Prostate gland (tissue), 2 donors: ENCODE results near the gene L3MBTL4. TPM values are rescaled to one million over a fixed set of nuclear protein-coding genes. Genes with fewer than 3 reads are reported as not detected.

Experiments
- DNase-seq: peaks from one replicate; pipeline ENCODE4 v3.0.0-alpha.2; 2019; ENCODE audit warnings: low spot score
- H3K27ac ChIP-seq, 2 donors: fragments of 200-600 bp; sonication (generic); 2 replicates each; pipeline ENCODE4 v1.5.1; 2017 to 2019
- H3K27me3 ChIP-seq: fragments of 200-600 bp; sonication (generic); replicated peaks from 2 replicates; pipeline ENCODE4 v1.5.1; 2019; ENCODE audit not compliant: insufficient read depth
- H3K36me3 ChIP-seq, 2 donors: fragments of 200-600 bp; sonication (generic); 1 replicate in 1 of 2; 2 replicates in 1 of 2; pipeline versions ENCODE4 v1.5.1 to v1.8.1; 2017 to 2019
- H3K4me1 ChIP-seq: fragments of 200-600 bp; sonication (generic); replicated peaks from 2 replicates; pipeline ENCODE4 v1.5.1; 2019
- H3K4me3 ChIP-seq, 2 donors: fragments of 200-600 bp; sonication (generic); 2 replicates each; pipeline ENCODE4 v1.5.1; 2017 to 2019
- H3K9me3 ChIP-seq: fragments of 200-600 bp; sonication (generic); 2 replicates; pipeline ENCODE4 v1.5.1; 2017
- CTCF ChIP-seq, 4 experiments: fragments of 200-600 bp in 2 of 4; fragments of 450-650 bp in 2 of 4; sonication (generic) in 2 of 4; IDR thresholded peaks; 1 replicate in 3 of 4; 2 replicates in 1 of 4; pipeline ENCODE4 v1.5.1; 2016 to 2019; ENCODE audit warnings: antibody characterized with exemption in 4 of 4, mild to moderate bottlenecking in 2 of 4, moderate library complexity in 2 of 4
- POLR2A ChIP-seq: fragments of 450-650 bp; IDR thresholded peaks from one replicate; pipeline ENCODE4 v1.6.1; 2016; ENCODE audit warnings: antibody characterized with exemption, mild to moderate bottlenecking
- POLR2AphosphoS5 ChIP-seq: sonication (generic); formaldehyde crosslinking; IDR thresholded peaks from one replicate; pipeline ENCODE4 v1.6.1; 2017; ENCODE audit warnings: antibody characterized with exemption
- WGBS: methylation state at CpG from one replicate; pipeline ENCODE4 v1.1.5; 2018; 5-methylcytosine and 5-hydroxymethylcytosine counted together
- intact Hi-C: fragments of 100-400 bp; cut with DNase I; formaldehyde crosslinking; loops from one replicate; pipeline ENCODE4 v1.14.2; 2022
- total RNA-seq, 2 donors: library from RNA; depleted of rRNA; stranded (reverse); fragments of >200 nt; gene quantifications; one replicate each; pipeline ENCODE4 v1.1.0, GENCODE V29; 2016

The L3MBTL4 gene
- total RNA-seq, 2 donors from 2014 or later: 3.5 to 20.5 TPM

- H3K4me3 ChIP-seq: no peak overlapping the region
- no peak for DNase-seq
- no peaks in the 10 kb centered on the region for H3K27me3 ChIP-seq
- no peaks in the 10 kb centered on the region for H3K36me3 ChIP-seq
- H3K4me1 ChIP-seq: no peaks in the 10 kb centered on the region
- intact Hi-C loops: no loop called here
- no peak for TF ChIP-seq CTCF (IDR thresholded peaks at IDR 0.05)
- no peak for TF ChIP-seq POLR2A
- TF ChIP-seq POLR2AphosphoS5: no peak
- H3K9me3 ChIP-seq: no peaks in the 10 kb centered on the region
- no peak overlapping the region for H3K27ac ChIP-seq
- 90% methylated on average over 16 of the region's 16 CpGs for WGBS
These were observed 445.2 kb downstream of the L3MBTL4 start for GRCh38 chr18:5969355-5969988.

- H3K27ac ChIP-seq: no peak overlapping the region
- intact Hi-C loops: no loop called here
- no peaks in the 10 kb centered on the region for H3K27me3 ChIP-seq
- H3K36me3 ChIP-seq: no peaks in the 10 kb centered on the region
- H3K4me1 ChIP-seq: no peaks in the 10 kb centered on the region
- no peak for TF ChIP-seq POLR2AphosphoS5
- TF ChIP-seq CTCF (IDR thresholded peaks at IDR 0.05): no peak
- TF ChIP-seq POLR2A: no peak
- H3K9me3 ChIP-seq: no peaks in the 10 kb centered on the region
- no peak overlapping the region for H3K4me3 ChIP-seq
- WGBS: 95% methylated on average over 8 of the region's 8 CpGs
- no peak for DNase-seq
These were observed 447.0 kb downstream of the L3MBTL4 start for GRCh38 chr18:5967666-5968065.

GRCh38 chr18:5967007-5967406, 447.7 kb downstream of the L3MBTL4 start:
- DNase-seq: no peak
- Histone ChIP-seq H3K9me3 (no peaks in the 10 kb centered on the region), H3K4me3 (no peak overlapping the region), H3K27ac (no peak overlapping the region), H3K4me1 (no peaks in the 10 kb centered on the region), H3K36me3 (no peaks in the 10 kb centered on the region), H3K27me3 (no peaks in the 10 kb centered on the region)
- TF ChIP-seq CTCF (IDR thresholded peaks at IDR 0.05) (no peak), POLR2A (no peak), POLR2AphosphoS5 (no peak)
- 86% methylated on average over 8 of the region's 8 CpGs for WGBS
- intact Hi-C loops: no loop called here

GRCh38 chr18:5966514-5966913, 448.2 kb downstream of the L3MBTL4 start:
- Histone ChIP-seq H3K27ac (no peak overlapping the region), H3K4me3 (no peak overlapping the region), H3K36me3 (no peaks in the 10 kb centered on the region), H3K27me3 (no peaks in the 10 kb centered on the region), H3K4me1 (no peaks in the 10 kb centered on the region), H3K9me3 (no peaks in the 10 kb centered on the region)
- intact Hi-C loops: no loop called here
- DNase-seq: no peak
- 73% methylated on average over 4 of the region's 4 CpGs for WGBS
- no peak for TF ChIP-seq POLR2AphosphoS5
- no peak for TF ChIP-seq CTCF (IDR thresholded peaks at IDR 0.05)
- TF ChIP-seq POLR2A: no peak

GRCh38 chr18:5964996-5965395, 449.7 kb downstream of the L3MBTL4 start:
- no peaks in the 10 kb centered on the region for H3K4me1 ChIP-seq
- DNase-seq: no peak
- H3K9me3 ChIP-seq: no peaks in the 10 kb centered on the region
- H3K36me3 ChIP-seq: no peaks in the 10 kb centered on the region
- no peak overlapping the region for H3K27ac ChIP-seq
- 73% methylated on average over 2 of the region's 2 CpGs for WGBS
- no peak overlapping the region for H3K4me3 ChIP-seq
- TF ChIP-seq POLR2AphosphoS5: no peak
- TF ChIP-seq POLR2A: no peak
- no peak for TF ChIP-seq CTCF (IDR thresholded peaks at IDR 0.05)
- H3K27me3 ChIP-seq: no peaks in the 10 kb centered on the region
- intact Hi-C loops: no loop called here
